HFFc6 (cell line): ENCODE results near the gene PPARGC1A. TPM values are rescaled to one million over a fixed set of nuclear protein-coding genes. Genes with fewer than 3 reads are reported as not detected.

Experiments
- DNase-seq: peaks from one replicate; pipeline ENCODE4 v3.0.0-alpha.2; 2018
- H3K27ac Mint-ChIP-seq: 2 replicates; pipeline ENCODE4 v1.8.0; 2020; ENCODE audit warnings: mild to moderate bottlenecking, mixed read lengths
- H3K27me3 Mint-ChIP-seq: 2 replicates; pipeline ENCODE4 v1.8.0; 2021; ENCODE audit warnings: mild to moderate bottlenecking, moderate library complexity, mixed read lengths; ENCODE audit not compliant: insufficient read depth
- H3K36me3 Mint-ChIP-seq: 2 replicates; pipeline ENCODE4 v1.8.0; 2021; ENCODE audit warnings: low read depth, mixed read lengths
- H3K4me1 Mint-ChIP-seq: 2 replicates; pipeline ENCODE4 v1.8.0; 2020; ENCODE audit warnings: low read depth, mixed read lengths
- H3K4me3 Mint-ChIP-seq: 2 replicates; pipeline ENCODE4 v1.8.0; 2020; ENCODE audit warnings: mild to moderate bottlenecking, moderate library complexity, mixed read lengths
- H3K9me3 Mint-ChIP-seq: 2 replicates; pipeline ENCODE4 v1.8.0; 2020; ENCODE audit warnings: mild to moderate bottlenecking, mixed read lengths
- total RNA-seq, 6 experiments: library from RNA; stranded (reverse); fragmentation: NEBNext Ultra II Directional; extraction: Animal tissue kit (Norgen Biotek cat#: 25700); gene quantifications; 2 replicates in 1 of 6; 3 replicates in 5 of 6; pipeline ENCODE4 v1.2.3, GENCODE V29; 2021
- TF ChIP-seq, protein P1 (sequence below): fragments of 200-600 bp; sonication (generic); IDR thresholded peaks from 2 replicates; pipeline ENCODE4 v1.5.0; 2021; ENCODE audit warnings: antibody characterized with exemption, mild to moderate bottlenecking

The PPARGC1A gene
- total RNA-seq, 6 experiments from 2014 or later = not detected

DNA sequence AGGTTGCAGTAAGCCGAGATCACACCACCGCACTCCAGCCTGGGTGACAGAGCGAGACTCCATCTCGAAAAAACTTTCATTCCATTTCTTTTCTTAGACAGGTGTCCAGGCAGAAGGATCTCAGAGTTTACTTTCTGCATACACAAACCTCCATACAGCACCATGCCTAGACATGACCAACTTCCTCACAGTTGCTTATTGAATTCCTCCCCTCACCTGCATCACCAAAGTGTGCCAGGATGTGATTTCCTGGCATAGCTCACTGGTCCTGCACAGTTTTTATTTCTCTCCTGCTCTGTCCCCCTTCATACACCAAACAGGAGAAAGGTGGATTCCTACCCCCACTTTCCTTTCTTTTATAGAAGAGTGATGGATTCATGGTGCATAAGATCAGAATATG lies 34.7 kb upstream of the PPARGC1A start:
- Mint-ChIP-seq H3K9me3 (peaks cover 31% of the 10 kb centered on the region), H3K4me3 (no peak overlapping the region), H3K36me3 (no peaks in the 10 kb centered on the region), H3K27me3 (no peaks in the 10 kb centered on the region), H3K27ac (no peak overlapping the region), H3K4me1 (no peaks in the 10 kb centered on the region)
- TF ChIP-seq, protein P1, sequence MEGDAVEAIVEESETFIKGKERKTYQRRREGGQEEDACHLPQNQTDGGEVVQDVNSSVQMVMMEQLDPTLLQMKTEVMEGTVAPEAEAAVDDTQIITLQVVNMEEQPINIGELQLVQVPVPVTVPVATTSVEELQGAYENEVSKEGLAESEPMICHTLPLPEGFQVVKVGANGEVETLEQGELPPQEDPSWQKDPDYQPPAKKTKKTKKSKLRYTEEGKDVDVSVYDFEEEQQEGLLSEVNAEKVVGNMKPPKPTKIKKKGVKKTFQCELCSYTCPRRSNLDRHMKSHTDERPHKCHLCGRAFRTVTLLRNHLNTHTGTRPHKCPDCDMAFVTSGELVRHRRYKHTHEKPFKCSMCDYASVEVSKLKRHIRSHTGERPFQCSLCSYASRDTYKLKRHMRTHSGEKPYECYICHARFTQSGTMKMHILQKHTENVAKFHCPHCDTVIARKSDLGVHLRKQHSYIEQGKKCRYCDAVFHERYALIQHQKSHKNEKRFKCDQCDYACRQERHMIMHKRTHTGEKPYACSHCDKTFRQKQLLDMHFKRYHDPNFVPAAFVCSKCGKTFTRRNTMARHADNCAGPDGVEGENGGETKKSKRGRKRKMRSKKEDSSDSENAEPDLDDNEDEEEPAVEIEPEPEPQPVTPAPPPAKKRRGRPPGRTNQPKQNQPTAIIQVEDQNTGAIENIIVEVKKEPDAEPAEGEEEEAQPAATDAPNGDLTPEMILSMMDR = no peak
- no peak for DNase-seq

DNA sequence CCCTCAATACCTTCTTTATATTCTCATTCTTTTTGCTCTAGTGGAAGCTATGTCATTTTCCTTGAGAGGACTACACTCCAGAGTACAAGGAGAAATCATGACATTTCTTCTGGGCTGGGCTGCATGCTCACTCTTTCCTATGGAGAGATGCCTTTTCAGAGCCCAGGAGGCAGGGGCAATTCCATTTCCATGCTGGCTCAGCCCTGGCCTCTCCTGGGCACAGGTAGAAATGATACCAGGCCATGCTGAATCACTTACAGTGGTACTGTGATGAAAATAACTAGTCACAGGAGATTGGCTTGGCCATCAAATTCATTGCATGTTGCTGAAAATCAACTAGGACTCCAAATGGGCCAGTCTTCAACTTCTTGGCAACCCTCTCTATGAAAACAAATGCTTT lies 34.0 kb upstream of the PPARGC1A start:
- Mint-ChIP-seq H3K4me3 (no peak overlapping the region), H3K27ac (no peak overlapping the region), H3K9me3 (peaks cover 31% of the 10 kb centered on the region), H3K27me3 (no peaks in the 10 kb centered on the region), H3K36me3 (no peaks in the 10 kb centered on the region), H3K4me1 (no peaks in the 10 kb centered on the region)
- no peak for DNase-seq
- TF ChIP-seq, protein P1 = no peak

DNA sequence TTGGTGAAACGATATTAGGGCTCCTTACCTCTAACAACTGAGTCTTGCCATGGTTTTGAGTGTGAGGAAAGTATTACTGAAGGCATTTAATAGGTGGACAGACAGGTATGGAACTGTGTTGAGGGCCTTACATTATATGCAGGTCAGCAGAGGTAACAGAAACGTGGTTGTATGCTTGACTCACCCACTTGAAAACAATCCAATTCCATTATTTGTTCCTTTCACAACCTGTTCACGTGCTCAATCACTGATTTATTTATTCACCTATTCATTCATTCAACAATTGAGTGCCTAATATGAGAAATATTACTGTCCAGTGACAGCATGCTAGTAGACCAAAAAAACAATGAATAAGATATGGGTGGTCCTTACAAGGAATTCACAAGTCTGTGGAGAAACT lies 33.3 kb upstream of the PPARGC1A start:
- no peaks in the 10 kb centered on the region for H3K27me3 Mint-ChIP-seq
- H3K4me1 Mint-ChIP-seq = no peaks in the 10 kb centered on the region
- peaks cover 31% of the 10 kb centered on the region for H3K9me3 Mint-ChIP-seq
- H3K27ac Mint-ChIP-seq = no peak overlapping the region
- DNase-seq = no peak
- H3K36me3 Mint-ChIP-seq = no peaks in the 10 kb centered on the region
- TF ChIP-seq, protein P1 = no peak
- H3K4me3 Mint-ChIP-seq = no peak overlapping the region

DNA sequence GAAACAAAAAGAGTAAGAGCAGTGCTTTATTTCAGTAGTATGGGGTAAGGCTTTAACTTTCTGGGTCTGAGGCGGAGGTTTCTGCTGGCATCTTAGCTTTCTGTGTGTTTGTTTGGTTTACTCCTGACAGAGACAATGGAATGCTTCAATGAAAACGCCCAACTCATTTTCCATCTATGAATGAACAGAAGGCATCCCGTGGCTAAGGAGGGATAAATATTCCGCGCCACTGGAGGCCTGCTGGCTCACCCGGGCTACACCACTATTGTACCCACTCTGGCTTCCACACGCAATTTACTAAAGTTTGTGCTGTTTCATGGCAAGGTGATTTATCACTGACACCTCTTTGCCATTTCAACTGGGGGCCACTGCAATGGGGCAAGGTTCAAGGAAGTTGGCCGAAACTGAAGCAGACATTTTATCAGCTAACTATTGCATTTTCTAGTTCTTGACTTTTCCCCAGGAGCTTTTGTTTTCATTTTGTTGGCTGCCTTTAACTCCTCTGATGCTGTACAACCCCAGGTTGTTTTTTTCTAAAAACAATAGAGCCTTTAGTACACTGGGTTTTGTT lies 32.8 kb upstream of the PPARGC1A start:
- peaks cover 31% of the 10 kb centered on the region for H3K9me3 Mint-ChIP-seq
- H3K36me3 Mint-ChIP-seq = no peaks in the 10 kb centered on the region
- TF ChIP-seq, protein P1 = no peak
- H3K4me3 Mint-ChIP-seq = no peak overlapping the region
- H3K27me3 Mint-ChIP-seq = no peaks in the 10 kb centered on the region
- H3K27ac Mint-ChIP-seq = no peak overlapping the region
- no peaks in the 10 kb centered on the region for H3K4me1 Mint-ChIP-seq
- no peak for DNase-seq

DNA sequence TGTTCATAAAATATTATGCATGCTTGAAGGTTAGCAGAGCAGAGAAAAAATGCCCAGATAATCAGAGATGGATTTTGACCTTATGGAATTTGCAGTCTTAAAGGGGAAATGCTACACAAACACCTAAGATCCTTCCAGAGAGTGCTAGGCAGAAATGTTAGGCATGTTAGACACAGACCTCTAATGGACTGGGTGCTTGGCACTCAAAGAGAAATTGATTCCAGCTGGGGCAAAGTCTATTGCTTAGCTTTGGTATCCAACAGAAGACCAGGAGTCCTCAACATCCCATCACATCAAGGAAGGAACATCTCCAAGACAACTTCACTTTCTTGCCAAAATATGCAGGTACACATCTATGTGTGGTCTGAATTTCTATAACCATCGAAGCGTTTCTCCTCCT lies 32.2 kb upstream of the PPARGC1A start:
- no peak for DNase-seq
- no peak overlapping the region for H3K4me3 Mint-ChIP-seq
- H3K4me1 Mint-ChIP-seq = no peaks in the 10 kb centered on the region
- H3K27me3 Mint-ChIP-seq = no peaks in the 10 kb centered on the region
- H3K9me3 Mint-ChIP-seq = peaks cover 31% of the 10 kb centered on the region
- H3K27ac Mint-ChIP-seq = no peak overlapping the region
- no peaks in the 10 kb centered on the region for H3K36me3 Mint-ChIP-seq
- TF ChIP-seq, protein P1 = no peak

DNA sequence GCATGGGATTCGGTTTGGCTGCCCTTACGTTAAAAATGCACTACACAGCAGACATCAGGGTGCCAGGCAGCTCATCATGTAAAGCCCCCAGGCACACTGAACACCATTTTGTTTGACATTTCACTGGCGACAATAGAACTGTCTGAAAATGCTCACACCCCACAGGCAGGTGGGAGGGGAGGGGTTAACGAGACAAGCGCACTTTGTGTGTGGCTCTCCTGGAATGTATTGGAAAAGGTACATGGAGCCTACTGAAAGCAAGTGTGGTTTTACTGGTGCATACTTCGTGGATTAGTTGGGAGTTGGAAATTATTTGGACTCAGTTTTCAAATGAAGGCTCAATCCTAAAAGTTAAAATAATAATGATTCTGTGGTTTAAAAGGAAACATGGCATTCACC lies 31.6 kb upstream of the PPARGC1A start:
- Mint-ChIP-seq H3K9me3 (peaks cover 27% of the 10 kb centered on the region), H3K4me3 (no peak overlapping the region), H3K4me1 (no peaks in the 10 kb centered on the region), H3K27me3 (no peaks in the 10 kb centered on the region), H3K36me3 (no peaks in the 10 kb centered on the region), H3K27ac (no peak overlapping the region)
- TF ChIP-seq, protein P1 = no peak
- DNase-seq = no peak
